Measurements from ENCODE around the gene CELF4.

CELF4 gene

GRCh38 chr18:37471637-37472036 lies 94.0 kb downstream of the CELF4 start:
- no peaks in the 10 kb centered on the region for H3F3A ChIP-seq (ENCODE audit: insufficient read depth)
- no peaks in the 10 kb centered on the region for H3K79me2 ChIP-seq (ENCODE audit: insufficient read depth, low read length)
- H3K4me3 ChIP-seq (ENCODE audit: insufficient read depth, low read length, poor library complexity, severe bottlenecking): no peak overlapping the region
- no peaks in the 10 kb centered on the region for H3K9me2 ChIP-seq (replicated peaks; ENCODE audit: insufficient read depth, low read length)
- no peaks in the 10 kb centered on the region for H3K27me3 ChIP-seq (ENCODE audit: low read length)
- H2AFZ ChIP-seq (ENCODE audit: low read depth, low read length, severe bottlenecking): no peak overlapping the region
- no peak overlapping the region for H3K27ac ChIP-seq (ENCODE audit: low read depth, low read length)
- no peaks in the 10 kb centered on the region for H3K9me3 ChIP-seq (ENCODE audit: insufficient read depth, low read length)
- H4K20me1 ChIP-seq (ENCODE audit: low read depth, low read length): no peaks in the 10 kb centered on the region
- no peak for TF ChIP-seq EZH2phosphoT487 (conservative IDR thresholded peaks at IDR 0.05; ENCODE audit: low read length)
- no peak for TF ChIP-seq CTCF (IDR thresholded peaks at IDR 0.05; ENCODE audit: insufficient read depth, low read length, poor library complexity, severe bottlenecking)
- H3K9ac ChIP-seq (ENCODE audit: low read length): no peak overlapping the region
- no peak overlapping the region for H3K4me2 ChIP-seq (ENCODE audit: low read depth, low read length, poor library complexity, severe bottlenecking)
- no peaks in the 10 kb centered on the region for H3K36me3 ChIP-seq (ENCODE audit: low read length)

DNA sequence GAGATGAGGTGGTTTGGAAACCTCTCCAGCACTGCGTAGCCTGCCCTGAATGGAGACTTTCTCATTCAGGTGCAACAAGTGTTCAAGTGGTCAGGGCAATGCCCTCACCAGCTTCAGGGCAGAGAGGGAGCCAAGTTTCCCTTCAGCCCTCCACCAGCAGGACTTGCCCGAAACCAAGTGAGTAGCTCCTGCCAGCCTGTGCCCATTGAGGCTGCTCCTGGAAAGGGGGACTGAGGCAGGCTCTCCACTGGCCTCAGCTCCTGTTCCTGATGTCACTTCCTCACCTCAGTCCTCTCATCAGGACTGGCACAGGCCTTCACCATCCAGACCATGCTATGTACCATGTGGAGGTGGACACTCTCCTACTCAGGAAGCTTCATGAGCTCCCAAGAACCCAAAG lies 94.6 kb downstream of the CELF4 start:
- H3K9ac ChIP-seq (ENCODE audit: low read length): no peak overlapping the region
- no peaks in the 10 kb centered on the region for H3K79me2 ChIP-seq (ENCODE audit: insufficient read depth, low read length)
- no peak overlapping the region for H3K4me3 ChIP-seq (ENCODE audit: insufficient read depth, low read length, poor library complexity, severe bottlenecking)
- H3K9me3 ChIP-seq (ENCODE audit: insufficient read depth, low read length): no peaks in the 10 kb centered on the region
- H3F3A ChIP-seq (ENCODE audit: insufficient read depth): no peaks in the 10 kb centered on the region
- TF ChIP-seq EZH2phosphoT487 (conservative IDR thresholded peaks at IDR 0.05; ENCODE audit: low read length) (no peak), CTCF (IDR thresholded peaks at IDR 0.05; ENCODE audit: insufficient read depth, low read length, poor library complexity, severe bottlenecking) (no peak)
- H3K4me2 ChIP-seq (ENCODE audit: low read depth, low read length, poor library complexity, severe bottlenecking): no peak overlapping the region
- no peaks in the 10 kb centered on the region for H3K9me2 ChIP-seq (replicated peaks; ENCODE audit: insufficient read depth, low read length)
- H3K27me3 ChIP-seq (ENCODE audit: low read length): no peaks in the 10 kb centered on the region
- no peaks in the 10 kb centered on the region for H3K36me3 ChIP-seq (ENCODE audit: low read length)
- no peak overlapping the region for H2AFZ ChIP-seq (ENCODE audit: low read depth, low read length, severe bottlenecking)
- no peaks in the 10 kb centered on the region for H4K20me1 ChIP-seq (ENCODE audit: low read depth, low read length)
- no peak overlapping the region for H3K27ac ChIP-seq (ENCODE audit: low read depth, low read length)

GRCh38 chr18:37467002-37467662 lies 98.5 kb downstream of the CELF4 start:
- H3K79me2 ChIP-seq (ENCODE audit: insufficient read depth, low read length): no peaks in the 10 kb centered on the region
- no peak overlapping the region for H3K4me2 ChIP-seq (ENCODE audit: low read depth, low read length, poor library complexity, severe bottlenecking)
- H3K27me3 ChIP-seq (ENCODE audit: low read length): no peaks in the 10 kb centered on the region
- H2AFZ ChIP-seq (ENCODE audit: low read depth, low read length, severe bottlenecking): no peak overlapping the region
- no peaks in the 10 kb centered on the region for H3F3A ChIP-seq (ENCODE audit: insufficient read depth)
- no peak overlapping the region for H3K4me3 ChIP-seq (ENCODE audit: insufficient read depth, low read length, poor library complexity, severe bottlenecking)
- no peak overlapping the region for H3K27ac ChIP-seq (ENCODE audit: low read depth, low read length)
- H3K9me3 ChIP-seq (ENCODE audit: insufficient read depth, low read length): no peaks in the 10 kb centered on the region
- no peaks in the 10 kb centered on the region for H4K20me1 ChIP-seq (ENCODE audit: low read depth, low read length)
- no peaks in the 10 kb centered on the region for H3K9me2 ChIP-seq (replicated peaks; ENCODE audit: insufficient read depth, low read length)
- TF ChIP-seq CTCF (IDR thresholded peaks at IDR 0.05; ENCODE audit: insufficient read depth, low read length, poor library complexity, severe bottlenecking): no peak
- TF ChIP-seq EZH2phosphoT487 (conservative IDR thresholded peaks at IDR 0.05; ENCODE audit: low read length): no peak
- no peaks in the 10 kb centered on the region for H3K36me3 ChIP-seq (ENCODE audit: low read length)
- no peak overlapping the region for H3K9ac ChIP-seq (ENCODE audit: low read length)
